NT2/D1 (cell line): Measurements from ENCODE around the gene CKS1B.

Experiments
- DNase-seq: peaks from one replicate; pipeline ENCODE4 v3.0.0-alpha.2; 2011; ENCODE audit warnings: low read depth, low spot score
- H3K27me3 ChIP-seq: 2 replicates; pipeline ENCODE4 v1.6.0; 2011; ENCODE audit warnings: mild to moderate bottlenecking; ENCODE audit not compliant: insufficient read length, insufficient read depth
- H3K36me3 ChIP-seq: 2 replicates; pipeline ENCODE4 v1.6.1; 2011; ENCODE audit warnings: mild to moderate bottlenecking, low read length, mixed read lengths; ENCODE audit not compliant: insufficient read depth, insufficient read length
- H3K4me1 ChIP-seq: 2 replicates; pipeline ENCODE4 v1.5.1; 2011; ENCODE audit not compliant: insufficient read depth, insufficient read length
- H3K4me3 ChIP-seq: 2 replicates; pipeline ENCODE4 v1.5.1; 2011; ENCODE audit warnings: low read depth; ENCODE audit not compliant: insufficient read length
- H3K9ac ChIP-seq: 2 replicates; pipeline ENCODE4 v1.6.0; 2011; ENCODE audit warnings: low read depth; ENCODE audit not compliant: insufficient read length
- H3K9me3 ChIP-seq: 2 replicates; pipeline ENCODE4 v1.5.1; 2011; ENCODE audit warnings: mild to moderate bottlenecking, low read length; ENCODE audit not compliant: insufficient read depth
- SUZ12 ChIP-seq: IDR thresholded peaks from 2 replicates; pipeline ENCODE4 v1.6.1; 2011; ENCODE audit not compliant: insufficient read length, insufficient read depth; ENCODE audit errors: extremely low read depth
- YY1 ChIP-seq: IDR thresholded peaks from 2 replicates; pipeline ENCODE4 v1.6.1; 2011; ENCODE audit not compliant: insufficient read length, insufficient read depth
- ZNF274 ChIP-seq: IDR thresholded peaks from 2 replicates; pipeline ENCODE4 v1.6.1; 2011; ENCODE audit warnings: mild to moderate bottlenecking, low read depth, low read length

Gene CKS1B

DNA sequence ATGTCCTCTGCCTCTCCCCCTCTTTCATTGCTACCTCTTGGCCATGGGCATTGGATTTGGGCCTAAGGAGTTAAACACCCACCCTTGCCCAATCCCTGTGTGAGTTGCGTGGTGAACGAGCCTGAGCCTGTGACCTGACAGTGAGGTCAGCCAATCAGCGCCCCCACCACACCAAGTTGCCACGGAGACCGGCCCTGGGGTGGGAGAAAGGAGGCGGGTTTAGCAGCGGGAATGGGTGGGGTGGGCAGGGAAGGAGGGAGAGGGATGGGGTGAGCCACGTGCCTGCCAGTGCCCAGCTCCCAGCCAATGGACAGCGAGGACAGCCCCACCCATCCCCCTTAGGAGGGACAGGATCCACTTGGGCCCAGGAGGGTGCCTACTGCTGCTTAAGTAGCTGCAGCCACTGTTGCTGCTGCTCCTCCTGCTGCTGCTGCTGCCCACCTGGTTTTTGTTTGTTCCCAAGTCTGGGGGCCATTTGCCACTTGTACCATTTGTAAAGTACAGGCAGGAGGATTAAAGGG lies 37.6 kb downstream of the CKS1B start:
- H3K4me3 ChIP-seq: no peak overlapping the region
- TF ChIP-seq YY1 (no peak), ZNF274 (no peak), SUZ12 (no peak)
- no peaks in the 10 kb centered on the region for H3K27me3 ChIP-seq
- H3K9me3 ChIP-seq: peaks cover 22% of the 10 kb centered on the region; the same call in 1 of the 2 replicates
- peaks cover 35% of the 10 kb centered on the region for H3K4me1 ChIP-seq
- H3K9ac ChIP-seq: peak overlapping the region; percentile 58
- DNase-seq: peak; percentile 89
- peaks cover 24% of the 10 kb centered on the region for H3K36me3 ChIP-seq

GRCh38 chr1:155012776-155013602 lies 38.5 kb downstream of the CKS1B start:
- no peak for TF ChIP-seq YY1
- TF ChIP-seq SUZ12: no peak
- TF ChIP-seq ZNF274: no peak
- H3K9ac ChIP-seq: peak overlapping the region; percentile 58
- H3K9me3 ChIP-seq: peaks cover 31% of the 10 kb centered on the region; the same call in 1 of the 2 replicates
- H3K4me3 ChIP-seq: no peak overlapping the region
- H3K4me1 ChIP-seq: peaks cover 39% of the 10 kb centered on the region
- no peaks in the 10 kb centered on the region for H3K27me3 ChIP-seq
- peaks cover 24% of the 10 kb centered on the region for H3K36me3 ChIP-seq
- DNase-seq: no peak

DNA sequence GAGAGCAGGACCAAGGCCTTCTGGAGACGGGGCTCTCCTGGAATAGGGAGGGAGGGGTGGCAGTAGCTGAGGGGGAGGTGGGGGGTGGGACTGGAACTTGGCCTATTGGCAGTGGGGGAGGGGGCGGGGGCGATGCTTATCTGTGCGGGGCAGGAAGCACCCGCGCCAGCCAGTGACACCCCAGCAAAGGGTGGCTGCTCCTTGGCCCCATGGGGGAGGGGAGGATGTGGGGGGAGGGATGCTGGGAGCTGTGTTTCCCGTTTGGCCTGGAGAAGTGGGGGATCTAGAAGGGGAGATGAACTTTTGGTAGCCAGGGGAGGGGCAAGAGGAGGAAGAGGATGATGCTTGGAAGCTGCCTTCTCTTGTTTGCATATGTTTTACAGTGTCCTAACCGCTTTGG lies 39.2 kb downstream of the CKS1B start:
- Histone ChIP-seq H3K9ac (no peak overlapping the region), H3K9me3 (peaks cover 38% of the 10 kb centered on the region; the same call in 1 of the 2 replicates), H3K27me3 (no peaks in the 10 kb centered on the region), H3K4me1 (peaks cover 35% of the 10 kb centered on the region), H3K36me3 (peaks cover 24% of the 10 kb centered on the region), H3K4me3 (no peak overlapping the region)
- TF ChIP-seq SUZ12 (no peak), ZNF274 (no peak), YY1 (no peak)
- DNase-seq: no peak

- Histone ChIP-seq H3K36me3 (peaks cover 24% of the 10 kb centered on the region), H3K27me3 (no peaks in the 10 kb centered on the region), H3K4me1 (peaks cover 29% of the 10 kb centered on the region), H3K9ac (no peak overlapping the region), H3K4me3 (no peak overlapping the region), H3K9me3 (peaks cover 51% of the 10 kb centered on the region; the same call in 1 of the 2 replicates)
- DNase-seq: no peak
- TF ChIP-seq ZNF274 (no peak), YY1 (no peak), SUZ12 (no peak)
Measured at GRCh38 chr1:155014709-155015508, 40.4 kb downstream of the CKS1B start.

DNA sequence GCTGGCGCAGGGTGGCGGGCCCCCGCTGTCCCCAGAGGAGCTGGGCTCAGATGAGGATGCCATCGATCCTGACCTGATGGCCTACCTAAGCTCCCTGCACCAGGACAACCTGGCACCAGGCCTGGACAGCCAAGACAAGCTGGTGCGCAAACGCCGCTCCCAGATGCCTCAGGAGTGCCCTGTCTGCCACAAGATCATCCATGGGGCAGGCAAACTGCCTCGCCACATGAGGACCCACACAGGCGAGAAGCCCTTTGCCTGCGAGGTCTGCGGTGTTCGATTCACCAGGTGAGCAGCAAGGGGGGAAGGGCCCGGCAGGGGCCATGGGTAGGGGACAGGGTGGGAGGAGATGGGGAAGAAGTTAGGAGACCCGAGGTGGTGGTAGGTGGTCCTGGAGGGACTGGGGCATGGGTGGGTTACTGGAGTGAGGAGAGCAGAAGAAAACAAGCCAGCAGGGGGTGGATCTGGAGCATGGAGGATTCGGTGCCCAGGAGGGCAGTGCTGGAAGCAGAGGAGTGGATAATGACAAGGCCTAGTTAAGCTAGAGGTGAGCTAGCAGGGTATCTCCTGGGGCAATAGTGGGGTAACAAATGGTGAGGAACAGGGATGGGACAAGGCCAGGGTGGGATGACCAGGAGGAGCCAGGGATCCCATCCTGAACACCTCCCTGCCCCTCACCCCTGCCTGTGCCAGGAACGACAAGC lies 41.2 kb downstream of the CKS1B start:
- peaks cover 25% of the 10 kb centered on the region for H3K4me1 ChIP-seq
- H3K9ac ChIP-seq: no peak overlapping the region
- H3K4me3 ChIP-seq: no peak overlapping the region
- TF ChIP-seq YY1 (no peak), SUZ12 (no peak), ZNF274 (no peak)
- no peak for DNase-seq
- peaks cover 53% of the 10 kb centered on the region; the same call in 1 of the 2 replicates for H3K9me3 ChIP-seq
- H3K27me3 ChIP-seq: no peaks in the 10 kb centered on the region
- peaks cover 24% of the 10 kb centered on the region for H3K36me3 ChIP-seq

- no peak for TF ChIP-seq YY1
- TF ChIP-seq ZNF274: no peak
- TF ChIP-seq SUZ12: no peak
- H3K36me3 ChIP-seq: peaks cover 24% of the 10 kb centered on the region
- no peak overlapping the region for H3K9ac ChIP-seq
- no peak overlapping the region for H3K4me3 ChIP-seq
- H3K9me3 ChIP-seq: peaks cover 54% of the 10 kb centered on the region; the same call in 1 of the 2 replicates
- H3K4me1 ChIP-seq: peaks cover 19% of the 10 kb centered on the region
- H3K27me3 ChIP-seq: no peaks in the 10 kb centered on the region
- DNase-seq: no peak
Measured at GRCh38 chr1:155016231-155016831, 41.9 kb downstream of the CKS1B start.
